ENCODE results near the gene WARS2.
A peak's percentile ranks its signal among the peaks of the same experiment; 100 is the strongest.

WARS2 gene

GRCh38 chr1:119003413-119004128, 136.9 kb downstream of the WARS2 start:
- DNase-seq (ENCODE audit: low read depth): no peak
- H3K4me3 ChIP-seq (ENCODE audit: low read length): no peak overlapping the region
- peak; percentile 7 for TF ChIP-seq CTCF (conservative IDR thresholded peaks at IDR 0.05; ENCODE audit: low read depth, low read length)

GRCh38 chr1:119002028-119002686, 138.3 kb downstream of the WARS2 start:
- no peak for DNase-seq (ENCODE audit: low read depth)
- TF ChIP-seq CTCF (conservative IDR thresholded peaks at IDR 0.05; ENCODE audit: low read depth, low read length): no peak
- H3K4me3 ChIP-seq (ENCODE audit: low read length): no peak overlapping the region

GRCh38 chr1:119001181-119002027, 139.0 kb downstream of the WARS2 start:
- H3K4me3 ChIP-seq (ENCODE audit: low read length): no peak overlapping the region
- no peak for DNase-seq (ENCODE audit: low read depth)
- no peak for TF ChIP-seq CTCF (conservative IDR thresholded peaks at IDR 0.05; ENCODE audit: low read depth, low read length)

- no peak for DNase-seq (ENCODE audit: low read depth)
- TF ChIP-seq CTCF (conservative IDR thresholded peaks at IDR 0.05; ENCODE audit: low read depth, low read length): no peak
- no peak overlapping the region for H3K4me3 ChIP-seq (ENCODE audit: low read length)
Measured at GRCh38 chr1:119000371-119001180, 139.9 kb downstream of the WARS2 start.

- TF ChIP-seq CTCF (conservative IDR thresholded peaks at IDR 0.05; ENCODE audit: low read depth, low read length): no peak
- H3K4me3 ChIP-seq (ENCODE audit: low read length): no peak overlapping the region
Measured at GRCh38 chr1:118999348-119000071, 140.9 kb downstream of the WARS2 start.

GRCh38 chr1:118998171-118998570, 142.3 kb downstream of the WARS2 start:
- no peak for DNase-seq (ENCODE audit: low read depth)
- no peak for TF ChIP-seq CTCF (conservative IDR thresholded peaks at IDR 0.05; ENCODE audit: low read depth, low read length)
- H3K4me3 ChIP-seq (ENCODE audit: low read length): no peak overlapping the region

More at GRCh38 chr1:118999348-119000071, 140.9 kb downstream of the WARS2 start:
- no peak for DNase-seq (ENCODE audit: low read depth)

All from retinal pigment epithelial cell (primary cell).